Liver (tissue), 9 donors: Measurements from ENCODE around the gene CA5A. TPM values are rescaled to one million over a fixed set of nuclear protein-coding genes. Genes with fewer than 3 reads are reported as not detected.

ENCODE experiments used
- DNase-seq: peaks from one replicate; pipeline ENCODE4 v3.0.0-alpha.2; 2017; ENCODE audit warnings: low spot score
- H3K27ac ChIP-seq, 2 donors: one replicate each; pipeline ENCODE4 v1.7.0; 2013; ENCODE audit warnings: inconsistent platforms in 2 of 2, low read length in 2 of 2, control low read depth in 1 of 2, low read depth in 1 of 2, mild to moderate bottlenecking in 1 of 2
- H3K27me3 ChIP-seq, 4 donors: one replicate each; pipeline versions ENCODE4 v1.6.1 to v1.7.0; 2013; ENCODE audit warnings: low read length in 3 of 4, inconsistent platforms in 1 of 4, mild to moderate bottlenecking in 1 of 4, moderate library complexity in 1 of 4; ENCODE audit not compliant: control insufficient read depth in 4 of 4, insufficient read depth in 4 of 4
- H3K36me3 ChIP-seq, 4 donors: one replicate each; pipeline versions ENCODE4 v1.6.1 to v1.7.0; 2013; ENCODE audit warnings: low read length in 3 of 4, mild to moderate bottlenecking in 3 of 4, low read depth in 1 of 4, moderate library complexity in 1 of 4; ENCODE audit not compliant: control insufficient read depth in 4 of 4, insufficient read depth in 3 of 4
- H3K4me1 ChIP-seq, 4 donors: one replicate each; pipeline versions ENCODE4 v1.6.1 to v1.7.0; 2013; ENCODE audit warnings: low read length in 3 of 4, mild to moderate bottlenecking in 3 of 4, moderate library complexity in 1 of 4; ENCODE audit not compliant: control insufficient read depth in 4 of 4, insufficient read depth in 4 of 4
- H3K4me3 ChIP-seq, 3 donors: one replicate each; pipeline versions ENCODE4 v1.6.1 to v1.7.0; 2013; ENCODE audit warnings: low read length in 3 of 3, control low read depth in 1 of 3, low read depth in 1 of 3, mild to moderate bottlenecking in 1 of 3
- H3K9ac ChIP-seq, 2 donors: one replicate each; pipeline ENCODE4 v1.7.0; 2013; ENCODE audit warnings: low read length in 2 of 2, mild to moderate bottlenecking in 2 of 2, moderate library complexity in 2 of 2, control low read depth in 1 of 2, low read depth in 1 of 2
- H3K9me3 ChIP-seq, 4 donors: one replicate each; pipeline versions ENCODE4 v1.6.1 to v1.7.0; 2013; ENCODE audit warnings: low read length in 3 of 4; ENCODE audit not compliant: control insufficient read depth in 4 of 4
- EGR1 ChIP-seq, 2 donors: IDR thresholded peaks; 2 replicates each; pipeline ENCODE4 v1.6.1; 2016 to 2018; ENCODE audit warnings: antibody characterized with exemption in 2 of 2, low read depth in 2 of 2
- FOXA1 ChIP-seq: IDR thresholded peaks from 2 replicates; pipeline ENCODE4 v1.6.1; 2016; ENCODE audit warnings: antibody characterized with exemption
- FOXA2 ChIP-seq: IDR thresholded peaks from 2 replicates; pipeline ENCODE4 v1.6.1; 2016; ENCODE audit warnings: antibody characterized with exemption
- GABPA ChIP-seq, 2 donors: IDR thresholded peaks in 1 of 2; conservative IDR thresholded peaks in 1 of 2; 2 replicates each; pipeline ENCODE4 v1.6.1; 2016; ENCODE audit warnings: antibody characterized with exemption in 2 of 2, mild to moderate bottlenecking in 1 of 2, moderate library complexity in 1 of 2
- HNF4A ChIP-seq, 2 donors: conservative IDR thresholded peaks; 2 replicates each; pipeline ENCODE4 v1.6.1; 2016; ENCODE audit warnings: antibody characterized with exemption in 2 of 2, mild to moderate bottlenecking in 2 of 2
- HNF4G ChIP-seq: IDR thresholded peaks from 2 replicates; pipeline ENCODE4 v1.6.1; 2016; ENCODE audit warnings: antibody characterized with exemption
- JUND ChIP-seq, 2 donors: IDR thresholded peaks; 2 replicates each; pipeline ENCODE4 v1.6.1; 2016; ENCODE audit warnings: antibody characterized with exemption in 2 of 2
- NR2F2 ChIP-seq: IDR thresholded peaks from 2 replicates; pipeline ENCODE4 v1.6.1; 2016; ENCODE audit warnings: antibody characterized with exemption
- RAD21 ChIP-seq, 2 donors: IDR thresholded peaks; 2 replicates each; pipeline ENCODE4 v1.6.1; 2016; ENCODE audit warnings: antibody characterized with exemption in 2 of 2, mild to moderate bottlenecking in 2 of 2
- RXRA ChIP-seq, 2 donors: IDR thresholded peaks; 2 replicates each; pipeline ENCODE4 v1.6.1; 2017 to 2018; ENCODE audit warnings: antibody characterized with exemption in 2 of 2, mild to moderate bottlenecking in 1 of 2
- SP1 ChIP-seq: IDR thresholded peaks from 2 replicates; pipeline ENCODE4 v1.6.1; 2018; ENCODE audit warnings: antibody characterized with exemption, mild to moderate bottlenecking
- TAF1 ChIP-seq: conservative IDR thresholded peaks from 2 replicates; pipeline ENCODE4 v1.6.1; 2016; ENCODE audit warnings: antibody characterized with exemption, mild to moderate bottlenecking
- YY1 ChIP-seq: IDR thresholded peaks from 2 replicates; pipeline ENCODE4 v1.6.1; 2016; ENCODE audit warnings: antibody characterized with exemption, mild to moderate bottlenecking
- WGBS: extraction: QIAGEN DNeasy Blood & Tissue Kit; methylation state at CpG from one replicate; pipeline ENCODE4 v1.1.7; 2013; 5-methylcytosine and 5-hydroxymethylcytosine counted together
- polyA plus RNA-seq, 2 donors: library from polyadenylated mRNA; stranded (reverse) in 1 of 2; unstranded in 1 of 2; fragments of 200-250 nt in 1 of 2; fragments of >200 nt in 1 of 2; fragmentation: Nextera tagmentation in 1 of 2; extraction: Ambion mirVana in 1 of 2; gene quantifications; one replicate each; pipeline versions ENCODE4 v1.2.1 to v1.2.3, GENCODE V29; 2013 to 2015
- total RNA-seq, 2 donors: library from RNA; depleted of rRNA; stranded (reverse); fragments of >200 nt; gene quantifications; one replicate each; pipeline ENCODE4 v1.2.3, GENCODE V29; 2014
- TF ChIP-seq, protein P1 (sequence below): IDR thresholded peaks from 2 replicates; pipeline ENCODE4 v1.6.1; 2016; ENCODE audit warnings: antibody characterized with exemption
- TF ChIP-seq, protein P2 (sequence below): fragments of 150-350 bp; IDR thresholded peaks from 2 replicates; pipeline ENCODE4 v1.5.1; 2017; ENCODE audit warnings: improper control_type of control experiment, low read depth, low read length; ENCODE audit not compliant: missing input control
- TF ChIP-seq, protein P3 (sequence below): IDR thresholded peaks from 2 replicates; pipeline ENCODE4 v1.6.1; 2016; ENCODE audit warnings: antibody characterized with exemption
- TF ChIP-seq, protein P4 (sequence below): IDR thresholded peaks from 2 replicates; pipeline ENCODE4 v1.6.1; 2016; ENCODE audit warnings: antibody characterized with exemption, mild to moderate bottlenecking
- TF ChIP-seq, protein P5 (sequence below): IDR thresholded peaks from 2 replicates; pipeline ENCODE4 v1.6.1; 2016; ENCODE audit warnings: antibody characterized with exemption
- donor health status: healthy.
- donor health status: healthy.
- donor health status: healthy.
- donor health status: healthy.
- donor health status: healthy.

CA5A gene
- total and polyA plus RNA-seq, 4 donors: 12.3 to 66.8 (median 33.6) TPM

DNA sequence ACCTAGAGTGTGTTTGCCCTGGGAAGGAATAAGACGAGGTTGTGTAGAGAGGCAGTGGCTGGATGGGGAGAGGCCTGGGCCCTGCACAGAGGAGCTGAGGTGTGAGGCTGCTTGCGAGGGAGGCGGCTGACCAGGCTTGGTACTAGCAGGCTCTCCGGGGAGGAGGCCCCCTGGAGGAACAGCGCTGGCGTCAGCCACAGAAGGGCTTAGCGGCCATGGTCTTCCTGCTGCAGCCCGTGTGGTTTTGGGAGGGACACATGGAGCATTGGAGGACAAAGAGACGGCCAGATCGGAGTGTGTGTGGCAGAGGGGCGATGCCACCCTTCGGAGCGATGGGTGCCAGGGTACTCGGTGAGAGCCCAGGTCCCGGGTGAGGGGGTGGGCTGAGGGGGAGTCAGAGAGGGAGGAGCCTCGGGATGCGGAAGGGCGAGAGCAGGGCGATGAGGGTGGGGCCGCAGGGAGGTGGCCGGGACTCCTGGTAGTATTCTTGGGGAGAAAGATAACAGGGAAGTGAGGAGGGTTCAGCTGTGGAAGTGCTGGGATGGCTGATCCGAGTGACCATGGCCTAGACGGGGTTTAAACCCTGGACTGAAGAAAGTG, 23.2 kb upstream of the CA5A start:
- TF ChIP-seq FOXA1 (no peak), NR2F2 (no peak)
- Histone ChIP-seq H3K27ac (no peak overlapping the region), H3K36me3 (peaks cover 0 to 5% (median 1%) of the 10 kb centered on the region in 4 donors), H3K9me3 (no peaks in the 10 kb centered on the region), H3K4me1 (peaks cover 0 to 19% (median 11%) of the 10 kb centered on the region in 4 donors), H3K27me3 (no peaks in the 10 kb centered on the region), H3K9ac (no peak overlapping the region), H3K4me3 (no peak overlapping the region)
- no peak for DNase-seq
- WGBS: 85% methylated on average over 23 of the region's 23 CpGs

DNA sequence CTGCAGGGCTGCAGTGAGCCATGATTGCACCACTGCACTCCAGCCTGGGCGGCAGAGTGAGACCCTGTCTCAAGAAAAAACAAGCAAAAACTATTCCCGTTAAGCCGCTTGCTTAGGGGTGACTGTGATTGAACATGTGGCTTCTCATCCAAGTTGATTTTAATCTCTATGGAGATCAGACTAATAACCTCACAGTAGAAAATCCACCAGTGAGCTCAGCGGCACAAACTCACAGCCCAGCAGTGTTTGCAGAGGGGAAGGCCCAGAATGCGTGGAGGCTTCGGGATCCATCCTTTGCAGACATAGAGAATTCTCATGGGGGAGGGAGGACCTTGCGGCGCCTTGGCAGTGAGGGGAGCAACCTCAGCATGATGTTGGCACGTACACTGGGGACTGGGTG, 22.3 kb upstream of the CA5A start:
- Histone ChIP-seq H3K4me1 (peaks cover 0 to 24% (median 19%) of the 10 kb centered on the region in 4 donors), H3K27me3 (no peaks in the 10 kb centered on the region), H3K27ac (no peak overlapping the region), H3K36me3 (peaks cover 0 to 5% (median 1%) of the 10 kb centered on the region in 4 donors), H3K9ac (no peak overlapping the region), H3K4me3 (no peak overlapping the region), H3K9me3 (no peaks in the 10 kb centered on the region)
- TF ChIP-seq JUND (IDR thresholded peaks at IDR 0.05) (no peak), EGR1 (IDR thresholded peaks at IDR 0.05; ENCODE audit: low read depth in 2 of 2) (no peak), SP1 (no peak), HNF4A (conservative IDR thresholded peaks at IDR 0.05) (no peak), RAD21 (IDR thresholded peaks at IDR 0.05) (no peak), GABPA (IDR thresholded peaks at IDR 0.05 in 1 of 2, conservative IDR thresholded peaks at IDR 0.05 in 1 of 2) (no peak), HNF4G (no peak), FOXA1 (no peak), TAF1 (no peak), YY1 (no peak), FOXA2 (no peak), RXRA (IDR thresholded peaks at IDR 0.05) (no peak), NR2F2 (no peak)
- TF ChIP-seq, protein P1, sequence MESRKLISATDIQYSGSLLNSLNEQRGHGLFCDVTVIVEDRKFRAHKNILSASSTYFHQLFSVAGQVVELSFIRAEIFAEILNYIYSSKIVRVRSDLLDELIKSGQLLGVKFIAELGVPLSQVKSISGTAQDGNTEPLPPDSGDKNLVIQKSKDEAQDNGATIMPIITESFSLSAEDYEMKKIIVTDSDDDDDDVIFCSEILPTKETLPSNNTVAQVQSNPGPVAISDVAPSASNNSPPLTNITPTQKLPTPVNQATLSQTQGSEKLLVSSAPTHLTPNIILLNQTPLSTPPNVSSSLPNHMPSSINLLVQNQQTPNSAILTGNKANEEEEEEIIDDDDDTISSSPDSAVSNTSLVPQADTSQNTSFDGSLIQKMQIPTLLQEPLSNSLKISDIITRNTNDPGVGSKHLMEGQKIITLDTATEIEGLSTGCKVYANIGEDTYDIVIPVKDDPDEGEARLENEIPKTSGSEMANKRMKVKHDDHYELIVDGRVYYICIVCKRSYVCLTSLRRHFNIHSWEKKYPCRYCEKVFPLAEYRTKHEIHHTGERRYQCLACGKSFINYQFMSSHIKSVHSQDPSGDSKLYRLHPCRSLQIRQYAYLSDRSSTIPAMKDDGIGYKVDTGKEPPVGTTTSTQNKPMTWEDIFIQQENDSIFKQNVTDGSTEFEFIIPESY: no peak
- TF ChIP-seq, protein P2, sequence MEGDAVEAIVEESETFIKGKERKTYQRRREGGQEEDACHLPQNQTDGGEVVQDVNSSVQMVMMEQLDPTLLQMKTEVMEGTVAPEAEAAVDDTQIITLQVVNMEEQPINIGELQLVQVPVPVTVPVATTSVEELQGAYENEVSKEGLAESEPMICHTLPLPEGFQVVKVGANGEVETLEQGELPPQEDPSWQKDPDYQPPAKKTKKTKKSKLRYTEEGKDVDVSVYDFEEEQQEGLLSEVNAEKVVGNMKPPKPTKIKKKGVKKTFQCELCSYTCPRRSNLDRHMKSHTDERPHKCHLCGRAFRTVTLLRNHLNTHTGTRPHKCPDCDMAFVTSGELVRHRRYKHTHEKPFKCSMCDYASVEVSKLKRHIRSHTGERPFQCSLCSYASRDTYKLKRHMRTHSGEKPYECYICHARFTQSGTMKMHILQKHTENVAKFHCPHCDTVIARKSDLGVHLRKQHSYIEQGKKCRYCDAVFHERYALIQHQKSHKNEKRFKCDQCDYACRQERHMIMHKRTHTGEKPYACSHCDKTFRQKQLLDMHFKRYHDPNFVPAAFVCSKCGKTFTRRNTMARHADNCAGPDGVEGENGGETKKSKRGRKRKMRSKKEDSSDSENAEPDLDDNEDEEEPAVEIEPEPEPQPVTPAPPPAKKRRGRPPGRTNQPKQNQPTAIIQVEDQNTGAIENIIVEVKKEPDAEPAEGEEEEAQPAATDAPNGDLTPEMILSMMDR: no peak
- TF ChIP-seq, protein P3, sequence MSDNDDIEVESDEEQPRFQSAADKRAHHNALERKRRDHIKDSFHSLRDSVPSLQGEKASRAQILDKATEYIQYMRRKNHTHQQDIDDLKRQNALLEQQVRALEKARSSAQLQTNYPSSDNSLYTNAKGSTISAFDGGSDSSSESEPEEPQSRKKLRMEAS: no peak
- TF ChIP-seq, protein P4, sequence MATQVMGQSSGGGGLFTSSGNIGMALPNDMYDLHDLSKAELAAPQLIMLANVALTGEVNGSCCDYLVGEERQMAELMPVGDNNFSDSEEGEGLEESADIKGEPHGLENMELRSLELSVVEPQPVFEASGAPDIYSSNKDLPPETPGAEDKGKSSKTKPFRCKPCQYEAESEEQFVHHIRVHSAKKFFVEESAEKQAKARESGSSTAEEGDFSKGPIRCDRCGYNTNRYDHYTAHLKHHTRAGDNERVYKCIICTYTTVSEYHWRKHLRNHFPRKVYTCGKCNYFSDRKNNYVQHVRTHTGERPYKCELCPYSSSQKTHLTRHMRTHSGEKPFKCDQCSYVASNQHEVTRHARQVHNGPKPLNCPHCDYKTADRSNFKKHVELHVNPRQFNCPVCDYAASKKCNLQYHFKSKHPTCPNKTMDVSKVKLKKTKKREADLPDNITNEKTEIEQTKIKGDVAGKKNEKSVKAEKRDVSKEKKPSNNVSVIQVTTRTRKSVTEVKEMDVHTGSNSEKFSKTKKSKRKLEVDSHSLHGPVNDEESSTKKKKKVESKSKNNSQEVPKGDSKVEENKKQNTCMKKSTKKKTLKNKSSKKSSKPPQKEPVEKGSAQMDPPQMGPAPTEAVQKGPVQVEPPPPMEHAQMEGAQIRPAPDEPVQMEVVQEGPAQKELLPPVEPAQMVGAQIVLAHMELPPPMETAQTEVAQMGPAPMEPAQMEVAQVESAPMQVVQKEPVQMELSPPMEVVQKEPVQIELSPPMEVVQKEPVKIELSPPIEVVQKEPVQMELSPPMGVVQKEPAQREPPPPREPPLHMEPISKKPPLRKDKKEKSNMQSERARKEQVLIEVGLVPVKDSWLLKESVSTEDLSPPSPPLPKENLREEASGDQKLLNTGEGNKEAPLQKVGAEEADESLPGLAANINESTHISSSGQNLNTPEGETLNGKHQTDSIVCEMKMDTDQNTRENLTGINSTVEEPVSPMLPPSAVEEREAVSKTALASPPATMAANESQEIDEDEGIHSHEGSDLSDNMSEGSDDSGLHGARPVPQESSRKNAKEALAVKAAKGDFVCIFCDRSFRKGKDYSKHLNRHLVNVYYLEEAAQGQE: no peak
- TF ChIP-seq, protein P5, sequence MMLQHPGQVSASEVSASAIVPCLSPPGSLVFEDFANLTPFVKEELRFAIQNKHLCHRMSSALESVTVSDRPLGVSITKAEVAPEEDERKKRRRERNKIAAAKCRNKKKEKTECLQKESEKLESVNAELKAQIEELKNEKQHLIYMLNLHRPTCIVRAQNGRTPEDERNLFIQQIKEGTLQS: no peak
- DNase-seq: no peak
- WGBS: 97% methylated on average over 9 of the region's 9 CpGs
